ENCODE results near the gene PRR13. TPM values are rescaled to one million over a fixed set of nuclear protein-coding genes. Genes with fewer than 3 reads are reported as not detected.

Gene PRR13
- total and polyA plus RNA-seq, 2 of the 8 experiments (the other 6 are each of a cell fraction or from before 2014, with no cell fraction given) = 82.9 to 185 TPM

GRCh38 chr12:53480491-53481442 is 39.2 kb downstream of the PRR13 start:
- no peak overlapping the region for H2BK120ac ChIP-seq (replicated peaks; ENCODE audit: low read depth, low read length)
- peaks cover 21 to 23% of the 10 kb centered on the region in 2 experiments for H4K20me1 ChIP-seq (replicated peaks in 1 of 2; ENCODE audit: control insufficient read depth in 1 of 2, insufficient read depth in 2 of 2, low read length in 2 of 2)
- no peak overlapping the region for H3K9ac ChIP-seq (replicated peaks in 1 of 4; ENCODE audit: extremely low read depth in 1 of 4, low read depth in 3 of 4, low read length in 3 of 4)
- POLR2A ChIA-PET (ENCODE audit: partially characterized antibody) = interaction anchor here (0.7 to 67.0 kb wide), 11 partner anchors 13 to 196 kb away, joined by 3 to 3397 read pairs (median 7); partner anchors contain the start of genes AAAS, MAP3K12, NPFF and PCBP2
- peaks cover 21 to 93% (median 57%) of the 10 kb centered on the region in 4 experiments for H3K36me3 ChIP-seq (ENCODE audit: control insufficient read depth in 2 of 4, insufficient read depth in 4 of 4, low read length in 3 of 4)
- TF ChIP-seq POLR2A (IDR thresholded peaks at IDR 0.05; ENCODE audit: control extremely low read depth in 1 of 2, low read depth in 2 of 2, low read length in 2 of 2) (peak in 1 of 2 experiments; percentile 24; a peak in 1 of 3 replicates), RXRA (IDR thresholded peaks at IDR 0.05; ENCODE audit: insufficient read depth, low read depth, low read length) (no peak), POLR2AphosphoS5 (IDR thresholded peaks at IDR 0.05; ENCODE audit: low read depth, low read length) (peak; percentile 67; the same call in 1 of the 2 replicates)
- H3K23me2 ChIP-seq (ENCODE audit: low read depth, low read length) = no peaks in the 10 kb centered on the region
- FAIRE-seq = no peak
- DNase-seq (ENCODE audit: low read depth in 1 of 2, low spot score in 2 of 2) = no peak
- H3K79me2 ChIP-seq (ENCODE audit: control insufficient read depth in 1 of 2, insufficient read depth in 2 of 2, low read length in 2 of 2) = peaks cover 0 to 4% of the 10 kb centered on the region in 2 experiments; a peak in 1 of 4 replicates
- CTCF ChIA-PET (ENCODE audit: partially characterized antibody) = interaction anchor here (0.6 to 9.0 kb wide), 16 partner anchors 8 to 718 kb away, joined by 3 to 105 read pairs (median 9); partner anchors contain the start of genes MAP3K12, NPFF and TARBP2
- H2BK15ac ChIP-seq (ENCODE audit: low read length) = no peak overlapping the region
- no peak overlapping the region for H4K91ac ChIP-seq (replicated peaks; ENCODE audit: insufficient read length, low read length)
- H2BK5ac ChIP-seq (ENCODE audit: low read depth, low read length) = no peak overlapping the region
- H3K79me1 ChIP-seq (ENCODE audit: low read depth, low read length) = no peaks in the 10 kb centered on the region; the same call in 1 of the 2 replicates
- no peak overlapping the region for H3K4me2 ChIP-seq (ENCODE audit: insufficient read depth in 1 of 2, low read depth in 2 of 2, low read length in 2 of 2)
- H3K18ac ChIP-seq (ENCODE audit: extremely low read depth, low read length) = no peak overlapping the region
- no peaks in the 10 kb centered on the region for H3K27me3 ChIP-seq (replicated peaks in 1 of 4; ENCODE audit: control insufficient read depth in 3 of 4, extremely low read depth in 1 of 4, insufficient read depth in 3 of 4, low read length in 3 of 4)
- no peaks in the 10 kb centered on the region for H3K9me3 ChIP-seq (ENCODE audit: insufficient read depth in 2 of 2, low read depth in 1 of 2, low read length in 1 of 2)
- no peak overlapping the region for H4K8ac ChIP-seq (ENCODE audit: extremely low read depth, insufficient read depth, low read length)
- H2BK20ac ChIP-seq (ENCODE audit: low read length) = no peak overlapping the region
- H4K5ac ChIP-seq (ENCODE audit: insufficient read length, low read depth, low read length) = no peak overlapping the region
- no peak overlapping the region for H3K27ac ChIP-seq (ENCODE audit: low read depth, low read length)
- H2BK12ac ChIP-seq (ENCODE audit: low read depth, low read length) = no peak overlapping the region
- H3K4me3 ChIP-seq (ENCODE audit: extremely low read depth in 1 of 4, insufficient read depth in 2 of 4, low read depth in 3 of 4, low read length in 4 of 4) = no peak overlapping the region
- no peak overlapping the region for H2AK5ac ChIP-seq (ENCODE audit: low read depth, low read length)
- 90% methylated on average over 12 of the region's 12 CpGs; no CpG with 5 or more reads in 1 of the 2 experiments for WGBS, 2 experiments (ENCODE audit: extremely low coverage in 1 of 2, insufficient coverage in 1 of 2, insufficient read length in 1 of 2, insufficient replicate concordance in 2 of 2, low coverage in 1 of 2, low lambda C conversion rate in 2 of 2, missing lambda C conversion rate in 1 of 2)
- no peak overlapping the region for H2AFZ ChIP-seq (ENCODE audit: low read length)
- H3K14ac ChIP-seq (ENCODE audit: insufficient read length) = no peak overlapping the region
- peaks cover 0 to 7% (median 3%) of the 10 kb centered on the region in 4 experiments; a peak in 5 of 7 replicates for H3K4me1 ChIP-seq (replicated peaks in 1 of 4; ENCODE audit: control insufficient read depth in 3 of 4, insufficient read depth in 4 of 4, low read length in 3 of 4)
- no peak overlapping the region for H3K56ac ChIP-seq (replicated peaks; ENCODE audit: insufficient read length, low read depth, low read length)
- H3K4ac ChIP-seq (replicated peaks; ENCODE audit: insufficient read length, low read depth, low read length) = no peak overlapping the region
- no peak overlapping the region for H3K23ac ChIP-seq (ENCODE audit: insufficient read length)
